ENCODE measurements around the gene GNAI3.

GNAI3 gene

GRCh38 chr1:109548321-109549267 lies at the start of gene GNAI3:
TSS of gene GNAI3 (plus strand) at chr1:109548615. CDS start at chr1:109548721, 106 bp downstream.
- peak; percentile 88 for DNase-seq

DNA sequence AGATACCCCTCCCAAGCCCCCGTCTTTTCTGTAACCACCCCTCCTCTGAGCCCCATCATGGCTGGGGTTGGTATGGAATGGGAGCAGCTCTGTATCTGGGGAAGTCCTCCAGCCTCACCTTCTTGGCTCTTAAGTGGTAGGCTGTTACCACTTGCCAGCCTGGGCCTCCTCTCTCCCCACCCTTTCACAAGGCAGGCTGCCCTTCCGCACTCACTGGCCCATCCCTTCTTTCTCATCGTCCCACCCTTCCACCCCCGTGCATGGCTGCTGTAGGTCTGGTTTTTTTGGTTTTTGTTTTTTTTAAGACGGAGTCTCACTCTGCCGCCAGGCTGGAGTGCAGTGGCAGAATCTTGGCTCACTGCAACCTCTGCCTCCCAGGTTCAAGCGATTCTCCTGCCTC lies 49.3 kb upstream of the GNAI3 start:
- DNase-seq = no peak

DNA sequence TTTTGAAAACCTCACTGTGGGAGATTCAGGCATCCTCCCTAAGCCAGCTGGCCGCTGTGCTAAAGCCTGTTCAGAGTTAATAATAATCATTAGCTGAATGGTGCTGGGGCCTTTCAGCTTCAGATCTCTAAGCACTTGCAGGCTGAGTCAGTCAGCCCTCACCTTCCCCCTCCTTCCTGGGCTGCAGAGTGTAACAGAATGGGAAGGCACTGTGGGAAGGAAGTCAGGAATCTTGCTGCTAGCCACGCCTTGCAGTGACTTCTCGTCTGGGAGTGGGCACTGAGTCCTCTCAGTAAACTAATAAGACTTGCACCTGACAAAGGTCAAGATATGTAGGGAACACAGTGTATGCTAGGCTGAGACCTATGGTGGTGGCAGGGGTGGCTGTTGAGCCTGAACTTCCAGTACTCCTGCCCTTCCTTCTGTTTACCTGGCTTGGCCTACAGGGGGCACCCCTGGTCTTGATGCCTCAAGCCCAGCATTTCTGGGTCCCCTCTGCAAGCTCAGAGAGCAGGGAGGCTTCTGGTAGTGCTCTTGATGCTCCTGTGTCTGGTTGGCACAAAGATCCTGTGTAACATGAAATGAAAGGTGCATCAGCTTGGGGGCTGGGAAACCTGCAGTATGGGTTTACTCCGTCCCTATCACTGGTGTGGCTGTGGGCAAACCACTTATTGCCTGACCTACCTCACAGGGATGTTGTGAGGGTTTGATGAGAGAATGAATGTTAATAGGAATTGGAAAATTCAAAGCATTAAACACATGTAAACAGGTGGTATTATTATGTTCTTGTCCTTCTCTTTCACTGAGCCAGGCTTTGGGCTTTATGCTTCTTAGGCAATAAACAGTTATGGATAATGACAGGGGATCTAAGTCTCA lies 48.5 kb upstream of the GNAI3 start:
- no peak for DNase-seq

DNA sequence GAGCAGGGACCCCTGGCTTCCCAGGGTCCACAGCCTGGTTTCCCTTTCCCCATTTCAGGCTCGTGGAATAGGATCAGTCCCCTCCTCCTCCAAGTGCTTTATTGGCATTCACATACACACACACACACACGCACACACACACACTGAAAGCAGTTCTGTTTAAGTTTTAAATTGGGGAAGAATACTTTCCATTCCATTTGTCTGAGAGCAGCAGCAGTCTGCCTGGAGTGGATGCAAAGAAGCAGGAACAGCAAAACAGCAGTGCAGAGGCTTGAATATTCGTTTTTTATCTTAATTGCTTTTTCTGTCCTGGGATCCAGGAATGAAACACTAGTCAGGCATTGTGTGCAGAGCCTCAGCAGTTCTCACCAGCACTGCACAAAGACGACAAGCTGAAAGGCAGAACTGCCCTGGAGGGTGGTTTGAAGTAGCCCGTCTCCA lies 47.5 kb upstream of the GNAI3 start:
- no peak for DNase-seq

DNA sequence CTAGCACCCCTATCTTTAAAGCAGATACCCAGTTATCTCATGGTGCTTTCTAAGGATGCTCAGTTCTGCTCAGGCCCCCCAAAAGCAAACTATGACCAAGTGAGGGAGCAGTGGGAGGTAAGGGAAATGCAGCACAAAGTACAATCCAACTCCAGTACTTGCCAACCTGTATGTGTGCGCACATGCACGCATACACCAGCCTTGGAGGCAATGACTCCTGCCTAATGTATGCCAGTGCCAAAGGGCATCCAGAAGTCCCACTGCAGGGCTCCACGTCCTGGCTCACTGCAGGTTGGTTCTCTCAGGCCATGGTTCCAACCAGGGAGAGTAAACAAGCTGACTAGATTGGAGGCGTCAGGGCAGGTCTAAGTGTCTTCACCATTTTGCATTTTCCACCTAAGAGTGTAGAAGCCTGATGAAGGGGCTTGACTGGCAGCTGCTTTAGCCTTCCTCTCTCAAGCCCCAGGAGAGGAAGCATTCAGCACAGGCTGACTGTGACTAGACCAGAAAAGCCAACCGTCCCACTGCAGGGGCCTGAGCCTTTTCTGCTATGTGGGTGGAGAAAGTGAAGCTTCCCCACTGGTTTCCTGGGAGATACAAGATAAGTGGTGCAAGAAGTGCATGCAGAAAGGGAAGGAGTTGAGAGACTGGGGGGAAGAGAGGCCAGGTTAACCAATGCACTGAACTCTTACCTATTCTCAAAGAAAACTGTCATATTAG lies 46.6 kb upstream of the GNAI3 start:
- DNase-seq = no peak

GRCh38 chr1:109502364-109502851 lies 46.0 kb upstream of the GNAI3 start:
- no peak for DNase-seq

DNA sequence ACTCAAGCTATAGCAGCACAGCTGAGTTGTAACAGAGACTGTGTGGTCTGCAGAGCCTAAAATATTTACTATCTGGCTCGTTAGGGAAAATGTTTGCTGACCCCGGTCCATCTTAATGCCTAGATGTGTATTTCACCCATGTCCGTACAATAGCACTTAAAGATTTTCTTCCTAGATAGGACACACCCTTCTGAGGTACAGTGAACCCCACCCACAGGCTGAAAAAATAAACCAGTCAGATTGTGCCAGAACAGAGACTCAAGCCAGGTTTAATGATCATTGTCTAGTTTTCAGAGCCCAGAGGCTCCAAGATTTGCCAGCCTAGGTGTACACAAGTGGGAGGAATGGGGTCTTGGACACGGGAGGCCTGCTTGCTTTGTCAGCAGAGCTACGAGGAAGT lies 44.5 kb upstream of the GNAI3 start:
- DNase-seq = no peak

- DNase-seq = no peak
Observed at GRCh38 chr1:109504974-109505373, 43.4 kb upstream of the GNAI3 start.

GRCh38 chr1:109508001-109508872 lies 40.2 kb upstream of the GNAI3 start:
- DNase-seq = no peak

DNA sequence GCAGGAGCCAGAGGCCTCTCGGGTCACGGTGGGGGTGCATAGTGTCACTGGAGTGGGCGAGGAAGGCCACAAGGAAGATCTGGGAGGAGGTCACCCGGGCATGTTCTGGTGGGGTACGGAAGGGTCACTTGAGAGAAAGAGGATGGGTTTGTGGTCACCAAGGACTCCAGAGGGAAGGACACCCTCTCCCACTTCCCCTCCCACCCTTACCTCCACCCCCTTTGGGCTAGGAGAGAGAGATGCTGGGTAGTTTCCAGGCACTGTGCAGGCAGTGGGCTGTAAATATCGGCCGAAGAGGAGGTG lies 39.6 kb upstream of the GNAI3 start:
- no peak for DNase-seq

DNA sequence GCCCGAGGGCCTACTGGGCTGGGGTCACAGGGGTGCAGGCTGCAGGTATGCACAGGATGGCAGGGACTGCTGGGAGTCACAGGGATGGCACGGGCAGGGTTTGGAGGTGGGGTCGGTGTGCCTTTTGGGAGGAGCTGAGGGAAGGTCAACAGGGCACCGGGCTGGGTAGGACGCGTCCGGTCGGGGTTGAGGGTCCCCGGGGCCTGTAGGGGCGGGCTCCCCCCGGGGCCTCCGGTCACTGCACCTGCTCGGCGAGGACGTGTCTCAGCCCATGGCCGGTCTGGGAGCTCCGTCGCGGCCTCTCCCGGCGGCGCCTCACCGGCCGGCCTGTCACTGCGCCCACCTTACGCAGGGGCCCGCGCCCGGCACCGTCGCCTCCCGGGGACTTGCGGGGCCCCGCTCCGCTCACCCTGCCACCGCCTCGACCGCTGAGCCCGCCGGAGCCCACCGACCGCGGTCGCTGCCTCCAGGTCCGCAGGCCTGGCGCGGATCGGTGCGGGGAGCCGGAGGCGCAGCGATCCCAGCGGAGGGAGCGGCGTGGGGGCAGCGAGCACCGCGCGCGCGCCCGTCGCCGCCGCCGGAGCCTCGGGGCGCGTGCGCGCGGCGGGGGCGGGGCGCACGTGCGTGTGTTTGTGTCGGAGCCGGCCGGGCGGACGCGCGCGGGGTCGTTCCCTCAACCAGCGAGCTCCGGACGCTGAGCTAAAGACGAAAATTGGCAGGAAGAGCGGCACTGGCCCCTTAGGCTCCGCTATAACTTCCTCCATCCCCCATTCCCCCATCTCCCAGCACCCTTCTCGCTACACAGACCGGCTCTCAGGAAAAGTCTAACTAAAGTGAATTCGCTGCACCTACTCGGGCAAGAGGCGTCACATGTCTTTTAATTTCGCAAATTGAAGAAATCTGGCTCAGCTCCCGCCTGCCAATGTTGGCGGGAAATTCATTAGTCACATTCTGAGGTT lies 39.0 kb upstream of the GNAI3 start, which contains the start of gene AMIGO1:
TSS of gene AMIGO1 (minus strand) at position 552 of the 959 bp plus-strand sequence. CDS start 815 bp downstream, outside the sequence.
- peak; percentile 59 for DNase-seq

- no peak for DNase-seq
Observed at GRCh38 chr1:109513110-109513710, 35.2 kb upstream of the GNAI3 start.

- DNase-seq = no peak
Observed at GRCh38 chr1:109514846-109515245, 33.6 kb upstream of the GNAI3 start.

- DNase-seq = no peak
Observed at GRCh38 chr1:109516872-109517271, 31.5 kb upstream of the GNAI3 start.

DNA sequence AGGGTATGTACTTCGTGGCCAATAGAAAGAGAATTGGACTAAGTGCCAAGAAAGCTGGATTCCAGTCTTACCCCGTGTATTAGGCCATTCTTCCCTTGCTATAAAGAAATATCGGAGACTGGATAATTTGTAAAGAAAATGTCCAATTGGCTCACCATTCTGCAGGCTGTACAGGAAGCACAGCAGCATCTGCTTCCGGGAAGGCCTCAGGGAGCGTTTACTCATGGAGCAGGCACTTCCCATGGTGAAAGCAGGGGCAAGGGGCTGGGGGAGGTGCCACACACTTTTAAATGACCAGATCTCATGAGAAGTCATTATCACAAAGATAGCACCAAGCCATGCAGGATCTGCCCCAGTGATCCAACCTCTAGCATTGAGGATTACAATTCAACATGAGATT lies 31.1 kb upstream of the GNAI3 start:
- DNase-seq = no peak

DNA sequence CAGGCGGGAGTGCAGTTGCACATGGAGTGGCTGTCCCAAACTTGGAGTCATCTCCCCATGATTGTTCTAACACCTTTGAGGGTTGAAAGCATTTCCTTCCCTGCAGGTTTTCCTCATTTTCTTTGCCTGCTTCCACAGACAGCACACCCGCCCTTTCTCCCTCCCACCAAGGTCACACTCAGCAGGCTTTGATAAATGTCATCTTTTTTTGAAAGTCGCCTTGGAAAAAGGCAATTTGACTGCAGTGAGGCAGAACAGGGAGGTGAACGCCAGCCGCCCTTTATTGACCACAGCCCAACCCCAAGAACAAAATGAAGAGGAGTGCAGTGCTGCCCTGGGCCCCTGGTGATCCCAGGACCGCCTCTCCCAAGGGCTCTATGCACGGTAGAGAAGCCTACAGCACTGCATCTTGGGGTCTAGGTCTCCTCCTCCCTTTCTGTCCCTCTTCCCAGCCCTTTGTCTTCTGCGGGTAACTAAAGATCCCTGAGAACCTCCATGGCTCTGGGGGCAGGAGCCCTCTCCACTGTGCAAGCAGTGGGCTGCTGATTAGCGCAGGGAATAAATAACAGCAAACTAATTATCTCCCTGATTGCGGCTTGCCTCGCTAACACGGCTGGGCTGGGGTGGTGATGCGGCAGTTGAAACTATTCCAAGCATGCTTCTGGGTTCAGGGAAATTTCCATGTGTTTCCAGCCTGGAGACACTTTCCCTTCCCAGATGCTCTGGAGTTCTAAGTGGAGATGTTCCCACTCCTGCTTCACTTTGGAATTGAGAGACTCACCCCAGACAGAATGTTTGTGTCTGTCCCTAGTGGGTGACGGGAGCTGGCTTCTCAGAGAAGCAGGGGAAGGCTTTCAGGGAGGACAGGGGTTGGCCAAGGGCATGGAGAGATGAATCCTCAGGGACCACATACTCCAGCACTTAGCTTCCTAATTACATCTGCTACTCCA lies 27.1 kb upstream of the GNAI3 start:
- no peak for DNase-seq

GRCh38 chr1:109522026-109522425 lies 26.4 kb upstream of the GNAI3 start:
- DNase-seq = no peak

GRCh38 chr1:109523706-109524105 lies 24.7 kb upstream of the GNAI3 start:
- DNase-seq = no peak

Data from NCI-H2171 (cell line).